Mucosa of rectum (tissue), 2 donors: ENCODE data around the gene CHD5.

Experiments used
- H3K27ac ChIP-seq, 2 donors: one replicate each; pipeline ENCODE4 v1.7.0; 2013; ENCODE audit warnings: inconsistent platforms in 2 of 2, low read depth in 2 of 2, low read length in 2 of 2
- H3K27me3 ChIP-seq, 2 donors: one replicate each; pipeline ENCODE4 v1.7.0; 2013; ENCODE audit warnings: low read length in 2 of 2; ENCODE audit not compliant: control insufficient read depth in 2 of 2, insufficient read depth in 2 of 2
- H3K36me3 ChIP-seq, 2 donors: one replicate each; pipeline ENCODE4 v1.7.0; 2013; ENCODE audit warnings: low read length in 2 of 2; ENCODE audit not compliant: control insufficient read depth in 2 of 2, insufficient read depth in 2 of 2
- H3K4me1 ChIP-seq, 2 donors: one replicate each; pipeline ENCODE4 v1.7.0; 2013; ENCODE audit warnings: low read length in 2 of 2, mild to moderate bottlenecking in 1 of 2; ENCODE audit not compliant: control insufficient read depth in 2 of 2, insufficient read depth in 2 of 2
- H3K4me3 ChIP-seq, 2 donors: one replicate each; pipeline ENCODE4 v1.7.0; 2013; ENCODE audit warnings: low read length in 2 of 2
- H3K9ac ChIP-seq, 2 donors: one replicate each; pipeline ENCODE4 v1.7.0; 2013; ENCODE audit warnings: low read length in 2 of 2, low read depth in 1 of 2, mild to moderate bottlenecking in 1 of 2
- H3K9me3 ChIP-seq, 2 donors: one replicate each; pipeline ENCODE4 v1.7.0; 2013; ENCODE audit warnings: low read length in 2 of 2; ENCODE audit not compliant: control insufficient read depth in 2 of 2
- donor health status: healthy.
- donor health status: Normal muscosa, but diverticular disease.

The CHD5 gene

DNA sequence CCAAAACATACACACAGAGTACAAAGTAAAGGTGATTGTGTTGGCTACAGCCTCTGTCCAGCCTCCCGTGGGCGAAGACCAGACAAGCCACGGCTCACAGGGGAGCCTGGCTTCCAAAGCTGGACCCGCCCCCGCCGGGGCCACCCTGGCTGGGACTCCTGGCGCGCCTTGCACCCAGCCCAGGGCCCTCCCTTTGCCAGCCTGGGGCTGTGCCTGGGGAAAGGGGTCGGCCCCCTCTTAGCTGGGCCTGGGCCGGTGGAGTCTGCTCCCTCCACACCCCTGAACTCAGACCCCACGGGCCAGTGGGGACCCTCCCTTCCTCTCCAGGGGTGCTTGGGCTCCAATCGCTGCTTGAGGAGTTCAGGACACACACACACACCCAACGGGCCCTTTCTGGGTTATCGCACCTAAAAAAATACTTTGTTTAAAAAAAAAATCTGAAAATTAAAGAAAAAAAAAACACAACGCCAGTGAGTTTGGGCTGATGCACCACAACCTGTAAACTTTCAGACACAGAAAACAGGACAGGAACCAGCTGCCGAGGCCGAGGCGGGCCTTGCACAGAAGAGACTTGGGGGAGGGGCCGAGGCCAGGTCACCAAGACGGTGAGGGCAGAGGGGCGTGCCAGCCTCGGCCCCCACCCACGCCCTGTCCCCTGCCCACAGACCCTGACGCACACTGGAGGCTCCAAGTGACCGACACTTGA is 78.1 kb downstream of the CHD5 start:
- no peaks in the 10 kb centered on the region for H3K4me1 ChIP-seq
- H3K36me3 ChIP-seq, result no peaks in the 10 kb centered on the region
- no peak overlapping the region for H3K27ac ChIP-seq
- no peak overlapping the region for H3K4me3 ChIP-seq
- no peak overlapping the region for H3K9ac ChIP-seq
- no peaks in the 10 kb centered on the region for H3K9me3 ChIP-seq
- H3K27me3 ChIP-seq, result peaks cover 0 to 3% of the 10 kb centered on the region in 2 donors

DNA sequence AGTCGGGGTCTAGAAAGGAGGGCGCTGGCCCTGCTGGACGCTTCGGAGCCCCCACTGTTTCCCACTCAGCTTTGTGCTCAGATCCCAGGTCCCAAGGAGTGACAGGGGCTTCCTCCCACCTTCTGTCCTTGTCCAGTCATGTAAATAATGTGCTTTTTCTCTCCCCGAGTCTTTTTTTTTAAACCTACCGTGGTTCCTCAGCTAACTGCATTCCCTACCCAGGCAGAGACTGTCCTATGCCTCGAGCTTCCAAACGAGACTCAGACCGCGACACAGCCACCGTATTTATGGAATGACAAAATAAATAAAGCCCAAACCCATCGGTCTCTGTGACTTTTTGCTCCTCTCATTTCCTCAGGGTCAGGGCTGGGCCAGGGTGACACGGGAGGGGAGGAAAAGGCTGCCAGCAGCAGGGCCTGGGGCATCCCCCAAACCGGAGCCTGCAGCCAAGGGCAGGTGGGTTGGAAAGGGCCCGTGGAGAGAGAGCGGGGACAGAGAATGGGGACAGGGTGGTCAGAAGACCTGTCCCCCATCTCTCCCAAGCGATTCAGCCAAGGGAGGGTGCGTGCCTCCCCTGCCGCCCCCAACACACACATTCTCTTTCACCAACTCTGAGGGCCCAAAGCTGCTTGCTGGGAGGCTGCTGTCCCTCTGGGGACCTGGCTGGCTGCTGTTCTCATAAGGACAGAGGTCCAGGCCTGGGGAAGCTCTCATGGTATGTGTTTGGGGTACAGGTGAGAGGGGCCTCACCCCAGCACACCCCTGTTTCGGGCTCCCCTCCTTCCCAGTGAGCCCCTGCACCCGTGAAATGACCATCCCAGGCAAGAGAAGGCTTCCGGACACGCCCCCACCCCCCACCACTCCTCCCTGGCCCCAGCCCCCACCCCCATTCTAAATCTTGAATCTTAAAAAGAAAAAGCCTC is 79.0 kb downstream of the CHD5 start:
- Histone ChIP-seq H3K27me3 (peaks cover 0 to 3% of the 10 kb centered on the region in 2 donors), H3K4me1 (no peaks in the 10 kb centered on the region), H3K4me3 (no peak overlapping the region), H3K9ac (no peak overlapping the region), H3K9me3 (no peaks in the 10 kb centered on the region), H3K27ac (no peak overlapping the region), H3K36me3 (no peaks in the 10 kb centered on the region)

DNA sequence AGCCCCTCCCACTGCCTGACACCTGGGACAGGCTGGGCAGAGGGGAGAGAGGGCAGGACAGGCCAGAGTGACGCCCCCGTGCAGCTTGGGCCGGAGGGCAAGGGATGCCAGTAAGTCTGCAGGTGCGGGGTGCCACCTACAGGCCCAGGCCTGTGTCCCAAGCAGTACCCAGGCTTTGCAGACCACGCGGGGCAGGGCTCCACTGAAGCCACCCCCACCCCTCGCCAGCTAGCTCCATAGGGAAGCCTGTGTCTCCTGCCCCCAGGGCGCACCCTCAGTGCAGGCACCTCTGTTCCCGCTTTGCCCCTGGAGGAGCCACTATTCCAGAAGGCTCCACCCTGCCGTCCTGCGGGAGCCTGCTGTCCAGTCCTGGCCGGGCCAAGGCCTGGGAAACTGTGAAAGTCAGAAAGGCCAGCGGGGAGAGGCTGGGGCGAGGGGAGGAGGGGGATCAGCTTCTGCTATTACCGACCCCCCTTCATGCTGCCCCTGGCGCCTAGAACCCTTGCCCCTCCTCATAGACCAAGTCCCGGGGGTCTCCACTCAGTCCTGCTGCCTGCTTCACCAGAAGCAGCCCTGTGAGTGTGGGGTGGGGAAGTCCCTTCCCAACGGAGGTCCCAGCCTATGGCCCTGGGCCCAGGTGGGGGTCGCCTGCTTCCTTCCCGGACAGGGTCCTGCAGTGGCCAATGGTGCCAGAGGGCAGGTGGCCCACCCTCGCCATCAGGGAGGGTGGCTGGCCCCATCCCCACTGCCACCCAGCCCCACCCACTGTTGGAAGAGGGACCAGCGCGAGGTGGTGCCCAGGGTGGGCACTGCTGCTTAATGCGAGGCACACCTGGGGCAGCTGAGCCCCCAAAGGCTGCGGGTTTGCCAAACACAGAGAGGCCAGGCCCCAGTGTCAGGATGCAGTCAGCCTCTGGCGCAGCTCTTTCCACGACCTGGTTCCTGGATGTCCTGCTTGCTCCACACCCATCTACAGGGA is 80.0 kb downstream of the CHD5 start:
- H3K36me3 ChIP-seq, result no peaks in the 10 kb centered on the region
- peaks cover 0 to 3% of the 10 kb centered on the region in 2 donors for H3K27me3 ChIP-seq
- no peak overlapping the region for H3K9ac ChIP-seq
- H3K27ac ChIP-seq, result no peak overlapping the region
- no peaks in the 10 kb centered on the region for H3K9me3 ChIP-seq
- no peaks in the 10 kb centered on the region for H3K4me1 ChIP-seq
- no peak overlapping the region for H3K4me3 ChIP-seq

DNA sequence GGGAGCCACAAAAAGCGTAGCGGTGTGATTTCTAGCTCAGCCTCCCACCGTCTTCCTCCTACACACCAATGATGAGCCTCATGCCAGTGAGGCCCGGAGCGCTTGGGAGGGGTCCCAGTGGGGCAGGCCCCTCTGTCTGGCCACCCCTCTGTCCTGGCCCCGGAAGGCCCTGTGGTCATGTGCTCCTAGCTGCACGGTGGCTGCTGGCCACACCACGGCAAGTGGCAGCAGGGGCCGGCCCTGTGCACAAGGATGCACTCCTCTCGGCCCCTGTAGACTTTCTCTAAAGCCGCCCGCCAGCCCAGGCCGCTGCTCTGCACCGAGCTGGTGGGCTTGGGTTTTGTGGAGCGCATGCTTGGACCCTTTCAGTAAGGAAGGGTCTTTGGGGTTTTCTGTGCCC is 80.8 kb downstream of the CHD5 start:
- no peaks in the 10 kb centered on the region for H3K36me3 ChIP-seq
- H3K27me3 ChIP-seq, result peaks cover 0 to 3% of the 10 kb centered on the region in 2 donors
- H3K4me1 ChIP-seq, result no peaks in the 10 kb centered on the region
- no peak overlapping the region for H3K9ac ChIP-seq
- H3K4me3 ChIP-seq, result no peak overlapping the region
- H3K9me3 ChIP-seq, result no peaks in the 10 kb centered on the region
- no peak overlapping the region for H3K27ac ChIP-seq

DNA sequence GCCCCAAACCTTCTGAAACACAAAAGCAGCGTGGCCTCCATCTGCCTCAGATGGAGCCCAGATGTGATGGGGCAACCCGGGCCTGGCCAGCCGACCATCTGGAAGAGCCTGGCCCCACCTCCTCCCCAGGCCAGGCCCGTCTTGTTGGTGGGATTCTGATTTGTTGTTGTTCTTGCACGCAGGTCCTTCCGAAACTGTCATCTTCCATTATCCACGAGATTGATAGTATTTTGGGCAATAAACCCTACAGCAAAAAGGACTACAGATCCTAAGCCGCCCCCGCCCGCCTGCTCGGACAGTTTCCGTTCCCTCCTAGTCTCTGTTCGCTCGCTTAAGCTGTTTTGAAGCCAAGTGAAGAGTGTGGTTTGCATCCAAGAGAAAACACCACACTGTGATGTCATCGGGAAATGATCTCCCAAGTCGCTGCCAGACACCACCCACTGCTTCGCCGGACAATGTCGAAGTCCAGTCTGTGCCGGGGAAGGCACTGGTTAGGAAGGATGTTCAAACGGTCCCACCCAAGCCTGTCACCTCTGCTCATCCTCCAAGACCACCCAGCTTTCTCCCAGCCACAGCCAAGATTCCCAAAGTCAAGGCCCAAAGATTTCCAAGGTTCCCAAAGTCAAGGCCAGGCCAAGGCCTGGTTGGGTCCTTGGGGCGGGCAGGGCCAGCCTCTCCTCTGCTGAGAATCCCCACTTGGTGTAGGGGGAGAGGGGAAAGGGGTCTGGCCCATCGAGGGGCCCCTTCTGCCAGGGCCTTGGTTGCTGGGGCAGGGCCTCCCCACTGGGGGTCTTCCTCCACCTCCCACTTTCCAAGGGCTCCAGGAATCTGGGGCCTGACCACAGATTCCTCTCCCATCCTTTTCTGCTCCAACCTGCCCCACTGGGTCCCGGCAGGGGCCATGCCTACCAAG is 81.6 kb downstream of the CHD5 start:
- Histone ChIP-seq H3K36me3 (no peaks in the 10 kb centered on the region), H3K4me3 (no peak overlapping the region), H3K4me1 (no peaks in the 10 kb centered on the region), H3K27me3 (peaks cover 0 to 3% of the 10 kb centered on the region in 2 donors), H3K9ac (no peak overlapping the region), H3K27ac (no peak overlapping the region), H3K9me3 (no peaks in the 10 kb centered on the region)

DNA sequence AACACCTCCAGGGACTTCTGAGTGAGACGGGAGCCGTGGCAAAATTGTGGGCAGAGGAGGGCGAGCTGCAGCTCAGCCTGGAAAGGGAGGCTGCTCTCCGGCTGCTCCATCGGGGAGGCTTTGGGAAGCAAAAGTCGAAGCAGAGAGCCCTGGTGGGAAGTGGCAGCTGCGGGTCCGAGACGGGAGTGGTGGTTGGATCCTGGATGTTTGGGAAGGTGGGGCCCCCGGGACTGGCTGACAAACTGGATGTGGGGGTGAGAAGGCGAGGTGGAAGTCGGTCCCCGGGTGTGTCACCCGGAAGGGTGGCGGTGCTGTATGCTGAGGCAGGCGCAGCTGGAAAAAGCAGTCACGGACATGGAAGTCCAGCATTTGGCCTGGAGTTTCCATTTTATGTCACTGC is 82.3 kb downstream of the CHD5 start:
- Histone ChIP-seq H3K4me1 (no peaks in the 10 kb centered on the region), H3K36me3 (no peaks in the 10 kb centered on the region), H3K9me3 (no peaks in the 10 kb centered on the region), H3K4me3 (no peak overlapping the region), H3K9ac (no peak overlapping the region), H3K27ac (no peak overlapping the region), H3K27me3 (no peaks in the 10 kb centered on the region)

DNA sequence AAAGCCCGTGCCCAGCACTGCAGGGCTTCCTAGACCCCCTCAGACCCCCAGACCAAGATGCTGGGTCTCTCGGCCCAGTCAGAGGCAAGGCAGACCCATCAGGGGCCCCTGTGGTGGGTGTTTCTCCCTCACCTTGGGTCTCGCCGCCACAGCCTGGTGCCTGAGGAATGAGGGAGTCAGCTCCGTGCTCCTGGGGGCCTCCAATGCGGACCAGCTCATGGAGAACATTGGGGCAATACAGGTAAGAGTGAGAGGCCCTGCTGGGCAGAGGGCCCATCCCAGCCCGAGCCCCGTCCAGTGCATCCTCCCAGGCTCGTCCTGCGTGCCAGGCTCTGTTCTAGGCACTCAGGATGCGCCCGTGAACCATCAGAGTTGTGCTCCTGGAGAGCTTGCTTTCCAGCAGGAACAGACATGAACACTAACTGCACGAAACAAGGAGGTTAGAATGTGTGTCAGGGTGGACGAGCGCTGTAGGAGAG is 83.0 kb downstream of the CHD5 start:
- H3K27ac ChIP-seq, result no peak overlapping the region
- no peak overlapping the region for H3K9ac ChIP-seq

DNA sequence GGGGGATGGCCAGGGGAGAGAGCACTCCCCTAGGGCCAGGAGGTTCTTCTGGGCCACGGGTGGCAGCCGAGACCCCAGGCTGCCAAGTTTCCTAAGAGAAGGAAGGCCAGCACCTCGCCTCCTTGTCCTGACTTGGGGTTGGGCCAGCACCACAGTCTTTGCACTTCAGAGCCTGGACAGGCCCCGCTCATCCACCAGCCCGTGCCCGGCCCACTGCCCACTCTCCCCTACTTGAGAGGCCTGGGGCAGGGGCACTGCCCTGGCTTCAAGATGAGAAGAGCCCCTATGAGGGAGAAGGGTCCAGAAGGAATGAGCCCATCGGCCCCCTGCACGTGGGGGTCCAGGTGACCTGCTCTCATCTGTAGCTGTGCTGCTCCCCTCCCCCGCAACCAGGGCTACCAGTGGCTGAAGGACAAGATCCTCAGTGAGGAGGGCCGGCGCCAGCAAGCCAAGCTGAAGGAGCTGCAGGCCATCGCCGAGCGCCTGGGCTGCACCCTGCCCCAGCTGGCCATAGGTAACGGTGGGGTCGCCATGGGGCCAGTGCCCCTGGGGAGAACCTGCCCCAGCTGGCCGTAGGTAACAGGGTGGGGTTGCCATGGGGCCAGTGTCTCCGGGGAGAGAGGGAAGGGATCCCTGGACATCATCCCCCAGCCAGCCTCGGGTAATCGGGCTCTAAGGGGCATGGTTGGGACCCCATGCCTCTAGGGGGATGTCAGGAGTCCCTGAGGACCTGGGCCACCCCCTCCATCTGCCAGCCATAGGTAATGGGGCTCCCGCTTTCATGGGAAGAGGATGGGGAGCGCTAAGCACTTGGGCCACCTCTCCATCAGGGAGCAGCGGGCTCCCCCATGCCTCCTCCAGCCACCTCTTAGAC is 83.6 kb downstream of the CHD5 start:
- Histone ChIP-seq H3K27ac (no peak overlapping the region), H3K27me3 (no peaks in the 10 kb centered on the region), H3K36me3 (no peaks in the 10 kb centered on the region), H3K4me1 (no peaks in the 10 kb centered on the region), H3K9ac (no peak overlapping the region), H3K9me3 (no peaks in the 10 kb centered on the region), H3K4me3 (no peak overlapping the region)

More for the DNA sequence above, 83.0 kb downstream of the CHD5 start:
- Histone ChIP-seq H3K36me3 (no peaks in the 10 kb centered on the region), H3K4me3 (no peak overlapping the region), H3K27me3 (no peaks in the 10 kb centered on the region), H3K9me3 (no peaks in the 10 kb centered on the region), H3K4me1 (no peaks in the 10 kb centered on the region)
